CD4-positive, CD25-positive, alpha-beta regulatory T cell (primary cell): Measurements from ENCODE around the gene CYBA. TPM values are rescaled to one million over a fixed set of nuclear protein-coding genes. Genes with fewer than 3 reads are reported as not detected.

Experiments used
- ATAC-seq, 2 donors: fragments of 150-1000 bp; cut with Tn5 transposase; one replicate each; pipeline ENCODE4 v1.10.0; 2021; ENCODE audit warnings: low read depth in 2 of 2, moderate number of reproducible peaks in 2 of 2, moderate library complexity in 1 of 2
- DNase-seq, 3 donors: peaks; one replicate each; pipeline versions ENCODE4 v3.0.0 to v3.0.0-alpha.2; 2012 to 2022; ENCODE audit warnings: mixed read lengths in 1 of 3
- H3K27ac ChIP-seq: one replicate; pipeline ENCODE4 v1.7.0; 2013; ENCODE audit warnings: mild to moderate bottlenecking, low read length; ENCODE audit not compliant: insufficient read depth, poor library complexity, severe bottlenecking
- H3K27me3 ChIP-seq: one replicate; pipeline ENCODE4 v1.7.0; 2013; ENCODE audit warnings: low read length; ENCODE audit not compliant: control insufficient read depth, insufficient read depth
- H3K36me3 ChIP-seq: one replicate; pipeline ENCODE4 v1.7.0; 2013; ENCODE audit warnings: mild to moderate bottlenecking, low read length, moderate library complexity; ENCODE audit not compliant: control insufficient read depth, insufficient read depth
- H3K4me1 ChIP-seq: 2 replicates; pipeline ENCODE4 v1.7.0; 2013; ENCODE audit warnings: mild to moderate bottlenecking, low read length; ENCODE audit not compliant: insufficient read depth, control insufficient read depth, poor library complexity, severe bottlenecking
- H3K4me3 ChIP-seq: one replicate; pipeline ENCODE4 v1.7.0; 2013; ENCODE audit warnings: low read depth, mild to moderate bottlenecking, low read length, moderate library complexity
- H3K9me3 ChIP-seq, 2 experiments: 1 replicate in 1 of 2; 2 replicates in 1 of 2; pipeline ENCODE4 v1.7.0; 2013; ENCODE audit warnings: low read length in 2 of 2, mild to moderate bottlenecking in 1 of 2, moderate library complexity in 1 of 2; ENCODE audit not compliant: control insufficient read depth in 2 of 2
- H3K27ac Mint-ChIP-seq, 3 donors: one replicate each; pipeline ENCODE4 v1.8.0; 2020 to 2022; ENCODE audit warnings: mild to moderate bottlenecking in 3 of 3, mixed read lengths in 3 of 3, moderate library complexity in 2 of 3
- H3K27me3 Mint-ChIP-seq: one replicate; pipeline ENCODE4 v1.8.0; 2022; ENCODE audit warnings: mild to moderate bottlenecking, mixed read lengths
- H3K36me3 Mint-ChIP-seq: one replicate; pipeline ENCODE4 v1.8.0; 2020; ENCODE audit warnings: mixed read lengths
- H3K4me1 Mint-ChIP-seq, 4 donors: one replicate each; pipeline ENCODE4 v1.8.0; 2020 to 2022; ENCODE audit warnings: mixed read lengths in 4 of 4, mild to moderate bottlenecking in 1 of 4
- H3K4me3 Mint-ChIP-seq, 4 donors: one replicate each; pipeline ENCODE4 v1.8.0; 2020 to 2022; ENCODE audit warnings: mild to moderate bottlenecking in 4 of 4, mixed read lengths in 4 of 4, moderate library complexity in 3 of 4
- H3K9me3 Mint-ChIP-seq, 7 donors: one replicate each; pipeline ENCODE4 v1.8.0; 2020 to 2022; ENCODE audit warnings: mixed read lengths in 7 of 7, mild to moderate bottlenecking in 3 of 7, moderate library complexity in 2 of 7
- polyA plus RNA-seq, 4 donors: library from polyadenylated mRNA; unstranded; fragments of 300-500 nt; fragmentation: Illumina TruSeq; gene quantifications; one replicate each; pipeline ENCODE4 v1.2.3, GENCODE V29; 2021
- total RNA-seq: library from RNA; stranded (reverse); gene quantifications from one replicate; pipeline ENCODE4 v1.2.3, GENCODE V29; 2022

Gene CYBA
- total and polyA plus RNA-seq, 5 donors from 2014 or later = 351 to 964 (median 715) TPM

- DNase-seq (no peak), ATAC-seq (no peak)
- Histone ChIP-seq H3K36me3 (peaks cover 9% of the 10 kb centered on the region), H3K4me1 (peaks cover 35% of the 10 kb centered on the region), H3K27me3 (no peaks in the 10 kb centered on the region), H3K4me3 (no peak overlapping the region), H3K9me3 (no peaks in the 10 kb centered on the region), H3K27ac (peak overlapping the region; percentile 14)
- Mint-ChIP-seq H3K4me3 (peak overlapping the region in 2 of 4 donors; percentile 51 to 63), H3K27me3 (no peaks in the 10 kb centered on the region), H3K27ac (no peak overlapping the region), H3K4me1 (peaks cover 0 to 34% (median 14%) of the 10 kb centered on the region in 4 donors), H3K36me3 (peaks cover 12% of the 10 kb centered on the region), H3K9me3 (peaks cover 0 to 2% (median 0%) of the 10 kb centered on the region in 7 donors)
Measured at GRCh38 chr16:88646345-88647034, 4.4 kb downstream of the CYBA start.

GRCh38 chr16:88645941-88646340 lies 4.9 kb downstream of the CYBA start:
- Mint-ChIP-seq H3K27ac (no peak overlapping the region), H3K36me3 (peaks cover 12% of the 10 kb centered on the region), H3K9me3 (peaks cover 0 to 2% (median 0%) of the 10 kb centered on the region in 7 donors), H3K27me3 (peaks cover 4% of the 10 kb centered on the region), H3K4me1 (peaks cover 0 to 29% (median 12%) of the 10 kb centered on the region in 4 donors), H3K4me3 (peak overlapping the region in 2 of 4 donors; percentile 51 to 63)
- ATAC-seq = no peak
- H3K4me3 ChIP-seq = no peak overlapping the region
- H3K9me3 ChIP-seq = no peaks in the 10 kb centered on the region
- H3K36me3 ChIP-seq = peaks cover 9% of the 10 kb centered on the region
- no peaks in the 10 kb centered on the region for H3K27me3 ChIP-seq
- H3K27ac ChIP-seq = no peak overlapping the region
- H3K4me1 ChIP-seq = peaks cover 30% of the 10 kb centered on the region
- no peak for DNase-seq

- no peak for ATAC-seq
- H3K9me3 Mint-ChIP-seq = peaks cover 0 to 2% (median 0%) of the 10 kb centered on the region in 7 donors
- peaks cover 6% of the 10 kb centered on the region for H3K27me3 Mint-ChIP-seq
- H3K27ac Mint-ChIP-seq = no peak overlapping the region
- DNase-seq = no peak
- Histone ChIP-seq H3K27ac (no peak overlapping the region), H3K27me3 (no peaks in the 10 kb centered on the region), H3K4me3 (no peak overlapping the region), H3K4me1 (peaks cover 33% of the 10 kb centered on the region), H3K36me3 (peaks cover 9% of the 10 kb centered on the region), H3K9me3 (no peaks in the 10 kb centered on the region)
- H3K4me3 Mint-ChIP-seq = peak overlapping the region in 2 of 4 donors; percentile 28 to 63
- H3K4me1 Mint-ChIP-seq = peaks cover 0 to 32% (median 13%) of the 10 kb centered on the region in 4 donors
- peaks cover 12% of the 10 kb centered on the region for H3K36me3 Mint-ChIP-seq
Measured at GRCh38 chr16:88645455-88645854, 5.4 kb downstream of the CYBA start.

- H3K27ac Mint-ChIP-seq = no peak overlapping the region
- no peak for DNase-seq
- no peak for ATAC-seq
- H3K4me1 Mint-ChIP-seq = peaks cover 0 to 32% (median 14%) of the 10 kb centered on the region in 4 donors
- no peaks in the 10 kb centered on the region for H3K27me3 ChIP-seq
- no peak overlapping the region for H3K4me3 Mint-ChIP-seq
- H3K4me3 ChIP-seq = no peak overlapping the region
- H3K9me3 Mint-ChIP-seq = peaks cover 0 to 4% (median 0%) of the 10 kb centered on the region in 7 donors
- peaks cover 13% of the 10 kb centered on the region for H3K27me3 Mint-ChIP-seq
- no peaks in the 10 kb centered on the region for H3K9me3 ChIP-seq
- H3K36me3 ChIP-seq = peaks cover 9% of the 10 kb centered on the region
- H3K4me1 ChIP-seq = peaks cover 36% of the 10 kb centered on the region
- no peak overlapping the region for H3K27ac ChIP-seq
- H3K36me3 Mint-ChIP-seq = peaks cover 9% of the 10 kb centered on the region
Measured at GRCh38 chr16:88643644-88643932, 7.3 kb downstream of the CYBA start.

GRCh38 chr16:88642881-88643643 lies 7.8 kb downstream of the CYBA start:
- Mint-ChIP-seq H3K4me3 (peak overlapping the region in 1 of 4 donors; percentile 54), H3K36me3 (peaks cover 9% of the 10 kb centered on the region), H3K9me3 (peaks cover 0 to 4% (median 0%) of the 10 kb centered on the region in 7 donors), H3K27ac (peak overlapping the region in 1 of 3 donors; percentile 26), H3K27me3 (peaks cover 18% of the 10 kb centered on the region), H3K4me1 (peaks cover 0 to 33% (median 14%) of the 10 kb centered on the region in 4 donors)
- H3K9me3 ChIP-seq = no peaks in the 10 kb centered on the region
- H3K36me3 ChIP-seq = peaks cover 9% of the 10 kb centered on the region
- no peaks in the 10 kb centered on the region for H3K27me3 ChIP-seq
- H3K27ac ChIP-seq = no peak overlapping the region
- ATAC-seq (no peak), DNase-seq (no peak)
- peaks cover 37% of the 10 kb centered on the region for H3K4me1 ChIP-seq
- H3K4me3 ChIP-seq = no peak overlapping the region

GRCh38 chr16:88640498-88641247 lies 10.2 kb downstream of the CYBA start:
- Mint-ChIP-seq H3K4me3 (peak overlapping the region in 2 of 4 donors; percentile 24 to 70), H3K4me1 (peaks cover 8 to 45% (median 23%) of the 10 kb centered on the region in 4 donors), H3K9me3 (peaks cover 0 to 4% (median 0%) of the 10 kb centered on the region in 7 donors), H3K27me3 (peaks cover 34% of the 10 kb centered on the region), H3K36me3 (peaks cover 9% of the 10 kb centered on the region), H3K27ac (no peak overlapping the region)
- H3K36me3 ChIP-seq = peaks cover 9% of the 10 kb centered on the region
- no peak overlapping the region for H3K27ac ChIP-seq
- ATAC-seq (no peak), DNase-seq (no peak)
- no peaks in the 10 kb centered on the region for H3K27me3 ChIP-seq
- peaks cover 37% of the 10 kb centered on the region for H3K4me1 ChIP-seq
- H3K9me3 ChIP-seq = no peaks in the 10 kb centered on the region
- H3K4me3 ChIP-seq = no peak overlapping the region

- no peak overlapping the region for H3K4me3 ChIP-seq
- peaks cover 9% of the 10 kb centered on the region for H3K36me3 ChIP-seq
- no peaks in the 10 kb centered on the region for H3K9me3 ChIP-seq
- DNase-seq = no peak
- Mint-ChIP-seq H3K4me3 (peak overlapping the region in 3 of 4 donors; percentile 21 to 70 (median 24)), H3K27ac (no peak overlapping the region), H3K36me3 (peaks cover 5% of the 10 kb centered on the region), H3K4me1 (peaks cover 8 to 46% (median 23%) of the 10 kb centered on the region in 4 donors), H3K27me3 (peaks cover 34% of the 10 kb centered on the region), H3K9me3 (peaks cover 0 to 4% (median 0%) of the 10 kb centered on the region in 7 donors)
- ATAC-seq = no peak
- peaks cover 43% of the 10 kb centered on the region for H3K4me1 ChIP-seq
- H3K27me3 ChIP-seq = no peaks in the 10 kb centered on the region
- H3K27ac ChIP-seq = no peak overlapping the region
Measured at GRCh38 chr16:88640039-88640495, 10.8 kb downstream of the CYBA start.
